Measurements from ENCODE around the gene JAML.

DNA sequence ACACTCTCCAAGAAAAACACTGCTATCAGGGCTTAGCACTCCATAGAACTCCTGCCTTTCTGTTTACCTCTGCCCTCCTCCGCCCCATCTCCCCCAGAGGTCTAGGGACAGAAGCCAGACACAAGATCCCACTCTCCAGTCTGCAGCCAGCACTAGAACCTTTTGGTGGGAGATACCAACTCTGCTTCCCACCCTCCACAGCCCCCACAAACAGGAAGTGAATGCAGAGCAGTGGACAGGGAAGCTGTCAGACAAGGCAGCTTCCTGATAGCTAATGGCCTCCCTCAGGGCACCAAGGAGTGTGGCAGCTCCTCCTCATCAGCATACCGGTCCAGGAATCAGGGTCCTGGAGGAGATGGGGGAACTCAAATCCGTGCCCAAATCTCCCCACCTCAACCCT, 77.3 kb downstream of the JAML start:
- TF ChIP-seq, protein P1, sequence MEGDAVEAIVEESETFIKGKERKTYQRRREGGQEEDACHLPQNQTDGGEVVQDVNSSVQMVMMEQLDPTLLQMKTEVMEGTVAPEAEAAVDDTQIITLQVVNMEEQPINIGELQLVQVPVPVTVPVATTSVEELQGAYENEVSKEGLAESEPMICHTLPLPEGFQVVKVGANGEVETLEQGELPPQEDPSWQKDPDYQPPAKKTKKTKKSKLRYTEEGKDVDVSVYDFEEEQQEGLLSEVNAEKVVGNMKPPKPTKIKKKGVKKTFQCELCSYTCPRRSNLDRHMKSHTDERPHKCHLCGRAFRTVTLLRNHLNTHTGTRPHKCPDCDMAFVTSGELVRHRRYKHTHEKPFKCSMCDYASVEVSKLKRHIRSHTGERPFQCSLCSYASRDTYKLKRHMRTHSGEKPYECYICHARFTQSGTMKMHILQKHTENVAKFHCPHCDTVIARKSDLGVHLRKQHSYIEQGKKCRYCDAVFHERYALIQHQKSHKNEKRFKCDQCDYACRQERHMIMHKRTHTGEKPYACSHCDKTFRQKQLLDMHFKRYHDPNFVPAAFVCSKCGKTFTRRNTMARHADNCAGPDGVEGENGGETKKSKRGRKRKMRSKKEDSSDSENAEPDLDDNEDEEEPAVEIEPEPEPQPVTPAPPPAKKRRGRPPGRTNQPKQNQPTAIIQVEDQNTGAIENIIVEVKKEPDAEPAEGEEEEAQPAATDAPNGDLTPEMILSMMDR (IDR thresholded peaks at IDR 0.05): no peak
- no peak for TF ChIP-seq POLR2A (IDR thresholded peaks at IDR 0.05)
